Lower leg skin (tissue), 4 donors: ENCODE measurements around the gene SH3BP5. TPM values are rescaled to one million over a fixed set of nuclear protein-coding genes. Genes with fewer than 3 reads are reported as not detected.

ENCODE experiments used
- DNase-seq, 2 donors: peaks; one replicate each; pipeline ENCODE4 v3.0.0-alpha.2; 2019; ENCODE audit warnings: low spot score in 2 of 2
- H3K4me3 ChIP-seq: fragments of 200-600 bp; sonication (generic); 2 replicates; pipeline ENCODE4 v1.5.1; 2017; ENCODE audit warnings: mild to moderate bottlenecking, low read depth; ENCODE audit not compliant: poor library complexity, severe bottlenecking
- CTCF ChIP-seq, 3 donors: fragments of 450-650 bp; IDR thresholded peaks; one replicate each; pipeline ENCODE4 v1.5.1; 2016; ENCODE audit warnings: antibody characterized with exemption in 3 of 3, mild to moderate bottlenecking in 3 of 3, moderate library complexity in 2 of 3
- POLR2A ChIP-seq, 2 donors: fragments of 450-650 bp; IDR thresholded peaks; one replicate each; pipeline ENCODE4 v1.6.1; 2016 to 2017; ENCODE audit warnings: antibody characterized with exemption in 2 of 2, mild to moderate bottlenecking in 1 of 2, moderate library complexity in 1 of 2
- WGBS, 2 donors: methylation state at CpG; one replicate each; pipeline ENCODE4 v1.1.5; 2018; 5-methylcytosine and 5-hydroxymethylcytosine counted together
- intact Hi-C: fragments of 100-400 bp; cut with DNase I; formaldehyde crosslinking; loops from one replicate; pipeline ENCODE4 v1.15.0; 2023; ENCODE audit warnings: low total_unique reads
- total RNA-seq, 4 donors: library from RNA; depleted of rRNA; stranded (reverse); fragments of >200 nt; gene quantifications; one replicate each; pipeline ENCODE4 v1.1.0, GENCODE V29; 2016

SH3BP5 gene
- total RNA-seq, 4 donors from 2014 or later, result 10.7 to 30.3 (median 18.5) TPM

GRCh38 chr3:15266510-15267376 is 65.6 kb downstream of the SH3BP5 start:
- H3K4me3 ChIP-seq, result no peak overlapping the region

DNA sequence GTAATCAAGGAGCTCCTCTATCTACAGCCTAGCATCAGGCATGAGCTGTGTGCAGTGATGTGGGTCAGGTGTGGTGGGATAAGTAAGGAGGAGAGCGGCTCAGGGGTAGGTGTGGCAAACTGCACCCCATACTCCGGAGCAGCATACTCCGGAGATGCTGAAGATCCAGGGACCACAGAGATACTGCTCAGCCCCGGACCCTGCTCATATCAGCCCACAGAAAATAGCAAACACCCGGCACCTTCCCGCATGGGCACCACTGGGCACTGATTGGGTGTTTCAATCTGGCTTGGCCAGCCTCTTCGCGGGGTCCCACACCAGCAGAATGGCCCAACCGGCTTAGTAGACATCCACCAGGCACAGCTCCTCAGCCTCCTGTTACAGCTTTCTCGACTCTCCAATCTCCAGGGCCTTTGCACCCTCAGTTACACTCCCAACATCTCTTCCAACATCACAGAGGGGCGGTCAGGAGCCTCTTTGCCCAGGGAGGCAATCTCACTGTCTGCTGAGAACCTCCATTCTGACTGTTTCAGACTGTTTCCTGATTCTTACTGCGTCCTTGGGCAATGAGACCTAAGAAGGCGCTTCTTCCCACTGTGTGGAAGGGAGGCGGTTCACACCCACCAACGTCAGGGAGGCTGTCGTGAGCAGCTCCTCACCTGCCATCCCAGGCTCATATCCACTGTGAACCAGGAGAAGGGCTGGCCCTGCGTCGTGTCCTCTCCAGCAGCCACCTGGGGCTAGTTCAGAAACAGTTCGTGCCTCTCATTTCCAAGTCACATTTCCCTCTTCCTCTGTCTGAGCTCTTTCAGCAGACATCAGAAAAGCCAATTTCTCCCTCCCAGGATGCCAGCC is 66.5 kb downstream of the SH3BP5 start:
- no peak overlapping the region for H3K4me3 ChIP-seq
- TF ChIP-seq CTCF (IDR thresholded peaks at IDR 0.05) (no peak), POLR2A (IDR thresholded peaks at IDR 0.05) (no peak)
- peak; percentile 10 to 63 for DNase-seq
- 84 to 92% methylated on average over 19 of the region's 19 CpGs for WGBS, 2 donors
- intact Hi-C loops, result loop anchor here (5.0 kb wide), 2 partner anchors 66 to 111 kb away; partner anchors contain the start of gene SH3BP5

More at GRCh38 chr3:15266510-15267376, 65.6 kb downstream of the SH3BP5 start:
- WGBS, 2 donors, result 79 to 84% methylated on average over 13 of the region's 13 CpGs
- intact Hi-C loops, result loop anchor here (5.0 kb wide), 2 partner anchors 66 to 111 kb away; partner anchors contain the start of gene SH3BP5
- DNase-seq, result peak; percentile 11 to 72
- TF ChIP-seq POLR2A (IDR thresholded peaks at IDR 0.05) (no peak), CTCF (IDR thresholded peaks at IDR 0.05) (no peak)

DNA sequence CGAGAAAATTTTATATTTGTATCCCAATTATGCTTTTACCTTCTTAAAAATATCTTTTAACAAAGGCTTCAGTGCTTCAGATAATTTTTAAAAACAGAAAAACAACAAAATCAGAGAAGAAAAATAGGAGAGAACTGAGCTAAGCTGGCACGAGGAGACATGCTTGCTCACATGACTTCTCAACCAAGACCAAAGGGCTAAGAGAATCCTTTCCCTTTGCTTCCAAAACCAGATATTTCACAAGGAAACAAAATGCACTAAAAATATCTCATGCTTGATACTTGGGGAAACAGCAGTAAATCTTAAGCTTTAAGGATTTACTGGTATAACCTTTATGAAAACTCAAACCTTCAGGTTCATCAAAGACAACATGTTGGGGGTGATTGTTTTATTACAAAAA is 67.9 kb downstream of the SH3BP5 start:
- WGBS, 2 donors, result 53 to 79% methylated on average over 2 of the region's 2 CpGs
- intact Hi-C loops, result no loop called here
- TF ChIP-seq POLR2A (IDR thresholded peaks at IDR 0.05), result no peak
- no peak for TF ChIP-seq CTCF (IDR thresholded peaks at IDR 0.05)
- no peak for DNase-seq
- H3K4me3 ChIP-seq, result no peak overlapping the region

- TF ChIP-seq POLR2A (IDR thresholded peaks at IDR 0.05) (no peak), CTCF (IDR thresholded peaks at IDR 0.05) (no peak)
- H3K4me3 ChIP-seq, result no peak overlapping the region
- DNase-seq, result no peak
- intact Hi-C loops, result no loop called here
- 80 to 85% methylated on average over 2 of the region's 2 CpGs for WGBS, 2 donors
Observed at GRCh38 chr3:15263926-15264325, 68.5 kb downstream of the SH3BP5 start.

GRCh38 chr3:15263120-15263519 is 69.3 kb downstream of the SH3BP5 start:
- no peak overlapping the region for H3K4me3 ChIP-seq
- intact Hi-C loops, result no loop called here
- DNase-seq, result peak in 1 of 2 donors; percentile 61
- 77 to 82% methylated on average over 4 of the region's 4 CpGs for WGBS, 2 donors
- TF ChIP-seq POLR2A (IDR thresholded peaks at IDR 0.05) (no peak), CTCF (IDR thresholded peaks at IDR 0.05) (no peak)
